ENCODE results near the gene MAP1S. TPM values are rescaled to one million over a fixed set of nuclear protein-coding genes. Genes with fewer than 3 reads are reported as not detected.

MAP1S gene
- total RNA-seq, 4 donors from 2014 or later, result 20.0 to 61.5 (median 35.1) TPM

DNA sequence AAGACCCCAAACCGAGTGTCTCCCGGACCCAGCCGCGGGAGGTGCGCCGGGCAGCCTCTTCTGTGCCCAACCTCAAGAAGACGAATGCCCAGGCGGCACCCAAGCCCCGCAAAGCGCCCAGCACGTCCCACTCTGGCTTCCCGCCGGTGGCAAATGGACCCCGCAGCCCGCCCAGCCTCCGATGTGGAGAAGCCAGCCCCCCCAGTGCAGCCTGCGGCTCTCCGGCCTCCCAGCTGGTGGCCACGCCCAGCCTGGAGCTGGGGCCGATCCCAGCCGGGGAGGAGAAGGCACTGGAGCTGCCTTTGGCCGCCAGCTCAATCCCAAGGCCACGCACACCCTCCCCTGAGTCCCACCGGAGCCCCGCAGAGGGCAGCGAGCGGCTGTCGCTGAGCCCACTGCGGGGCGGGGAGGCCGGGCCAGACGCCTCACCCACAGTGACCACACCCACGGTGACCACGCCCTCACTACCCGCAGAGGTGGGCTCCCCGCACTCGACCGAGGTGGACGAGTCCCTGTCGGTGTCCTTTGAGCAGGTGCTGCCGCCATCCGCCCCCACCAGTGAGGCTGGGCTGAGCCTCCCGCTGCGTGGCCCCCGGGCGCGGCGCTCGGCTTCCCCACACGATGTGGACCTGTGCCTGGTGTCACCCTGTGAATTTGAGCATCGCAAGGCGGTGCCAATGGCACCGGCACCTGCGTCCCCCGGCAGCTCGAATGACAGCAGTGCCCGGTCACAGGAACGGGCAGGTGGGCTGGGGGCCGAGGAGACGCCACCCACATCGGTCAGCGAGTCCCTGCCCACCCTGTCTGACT lies 7.9 kb downstream of the MAP1S start:
- TF ChIP-seq POLR2A (IDR thresholded peaks at IDR 0.05), result no peak
- TF ChIP-seq, protein P1, sequence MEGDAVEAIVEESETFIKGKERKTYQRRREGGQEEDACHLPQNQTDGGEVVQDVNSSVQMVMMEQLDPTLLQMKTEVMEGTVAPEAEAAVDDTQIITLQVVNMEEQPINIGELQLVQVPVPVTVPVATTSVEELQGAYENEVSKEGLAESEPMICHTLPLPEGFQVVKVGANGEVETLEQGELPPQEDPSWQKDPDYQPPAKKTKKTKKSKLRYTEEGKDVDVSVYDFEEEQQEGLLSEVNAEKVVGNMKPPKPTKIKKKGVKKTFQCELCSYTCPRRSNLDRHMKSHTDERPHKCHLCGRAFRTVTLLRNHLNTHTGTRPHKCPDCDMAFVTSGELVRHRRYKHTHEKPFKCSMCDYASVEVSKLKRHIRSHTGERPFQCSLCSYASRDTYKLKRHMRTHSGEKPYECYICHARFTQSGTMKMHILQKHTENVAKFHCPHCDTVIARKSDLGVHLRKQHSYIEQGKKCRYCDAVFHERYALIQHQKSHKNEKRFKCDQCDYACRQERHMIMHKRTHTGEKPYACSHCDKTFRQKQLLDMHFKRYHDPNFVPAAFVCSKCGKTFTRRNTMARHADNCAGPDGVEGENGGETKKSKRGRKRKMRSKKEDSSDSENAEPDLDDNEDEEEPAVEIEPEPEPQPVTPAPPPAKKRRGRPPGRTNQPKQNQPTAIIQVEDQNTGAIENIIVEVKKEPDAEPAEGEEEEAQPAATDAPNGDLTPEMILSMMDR (IDR thresholded peaks at IDR 0.05 in 4 of 5, conservative IDR thresholded peaks at IDR 0.05 in 1 of 5), result no peak
- in situ Hi-C loops (cut with MboI; ENCODE audit: low sequenced_read_pairs in 4 of 4), result no loop called here
- Histone ChIP-seq H3K9me3 (no peaks in the 10 kb centered on the region), H3K4me3 (no peak overlapping the region), H3K4me1 (peaks cover 0 to 3% of the 10 kb centered on the region in 2 donors), H3K36me3 (peaks cover 0 to 79% of the 10 kb centered on the region in 2 donors), H3K27ac (no peak overlapping the region), H3K27me3 (no peaks in the 10 kb centered on the region)
- ATAC-seq (no peak), DNase-seq (no peak)
- intact Hi-C loops (cut with DNase I; ENCODE audit: low total_unique reads), result no loop called here

DNA sequence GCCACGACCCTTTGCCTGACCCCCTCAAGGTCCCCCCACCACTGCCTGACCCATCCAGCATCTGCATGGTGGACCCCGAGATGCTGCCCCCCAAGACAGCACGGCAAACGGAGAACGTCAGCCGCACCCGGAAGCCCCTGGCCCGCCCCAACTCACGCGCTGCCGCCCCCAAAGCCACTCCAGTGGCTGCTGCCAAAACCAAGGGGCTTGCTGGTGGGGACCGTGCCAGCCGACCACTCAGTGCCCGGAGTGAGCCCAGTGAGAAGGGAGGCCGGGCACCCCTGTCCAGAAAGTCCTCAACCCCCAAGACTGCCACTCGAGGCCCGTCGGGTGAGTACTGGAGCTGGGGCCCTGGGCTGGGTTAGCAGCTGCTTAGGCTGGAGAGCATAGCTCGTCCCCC lies 8.6 kb downstream of the MAP1S start:
- DNase-seq, result no peak
- no peak overlapping the region for H3K4me3 ChIP-seq
- no peaks in the 10 kb centered on the region for H3K27me3 ChIP-seq
- no peak for ATAC-seq
- no peaks in the 10 kb centered on the region for H3K9me3 ChIP-seq
- in situ Hi-C loops (cut with MboI; ENCODE audit: low sequenced_read_pairs in 4 of 4) (no loop called here), intact Hi-C loops (cut with DNase I; ENCODE audit: low total_unique reads) (no loop called here)
- peaks cover 0 to 85% of the 10 kb centered on the region in 2 donors for H3K36me3 ChIP-seq
- H3K27ac ChIP-seq, result no peak overlapping the region
- TF ChIP-seq POLR2A (IDR thresholded peaks at IDR 0.05), result no peak
- TF ChIP-seq, protein P1 (IDR thresholded peaks at IDR 0.05 in 4 of 5, conservative IDR thresholded peaks at IDR 0.05 in 1 of 5), result no peak
- H3K4me1 ChIP-seq, result no peaks in the 10 kb centered on the region

DNA sequence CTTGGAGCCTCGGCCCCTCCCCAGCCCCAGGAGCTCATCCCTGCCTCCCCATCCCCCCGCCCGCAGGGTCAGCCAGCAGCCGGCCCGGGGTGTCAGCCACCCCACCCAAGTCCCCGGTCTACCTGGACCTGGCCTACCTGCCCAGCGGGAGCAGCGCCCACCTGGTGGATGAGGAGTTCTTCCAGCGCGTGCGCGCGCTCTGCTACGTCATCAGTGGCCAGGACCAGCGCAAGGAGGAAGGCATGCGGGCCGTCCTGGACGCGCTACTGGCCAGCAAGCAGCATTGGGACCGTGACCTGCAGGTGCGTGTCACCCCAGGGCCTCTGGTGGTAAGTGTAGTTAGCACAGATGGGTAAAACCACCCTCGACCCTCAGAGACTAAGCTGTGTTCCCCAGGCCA lies 13.8 kb downstream of the MAP1S start:
- H3K27me3 ChIP-seq, result no peaks in the 10 kb centered on the region
- ATAC-seq, result no peak
- TF ChIP-seq, protein P1 (IDR thresholded peaks at IDR 0.05 in 4 of 5, conservative IDR thresholded peaks at IDR 0.05 in 1 of 5), result no peak
- no peak for TF ChIP-seq POLR2A (IDR thresholded peaks at IDR 0.05)
- no peaks in the 10 kb centered on the region for H3K4me1 ChIP-seq
- peaks cover 0 to 83% of the 10 kb centered on the region in 2 donors for H3K36me3 ChIP-seq
- in situ Hi-C loops (cut with MboI; ENCODE audit: low sequenced_read_pairs in 4 of 4), result no loop called here
- intact Hi-C loops (cut with DNase I; ENCODE audit: low total_unique reads), result no loop called here
- H3K27ac ChIP-seq, result no peak overlapping the region
- H3K4me3 ChIP-seq, result no peak overlapping the region
- H3K9me3 ChIP-seq, result no peaks in the 10 kb centered on the region
- DNase-seq, result no peak

DNA sequence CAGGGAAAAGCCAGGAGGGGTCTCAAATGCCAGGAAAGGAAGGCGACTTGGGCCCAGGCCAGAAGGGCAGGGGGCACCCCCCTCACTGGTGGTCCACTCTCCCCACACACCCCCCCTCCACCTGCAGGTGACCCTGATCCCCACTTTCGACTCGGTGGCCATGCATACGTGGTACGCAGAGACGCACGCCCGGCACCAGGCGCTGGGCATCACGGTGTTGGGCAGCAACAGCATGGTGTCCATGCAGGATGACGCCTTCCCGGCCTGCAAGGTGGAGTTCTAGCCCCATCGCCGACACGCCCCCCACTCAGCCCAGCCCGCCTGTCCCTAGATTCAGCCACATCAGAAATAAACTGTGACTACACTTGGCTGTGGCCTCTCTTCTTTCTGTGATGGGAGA lies 14.9 kb downstream of the MAP1S start:
- no peak overlapping the region for H3K4me3 ChIP-seq
- no peak for TF ChIP-seq POLR2A (IDR thresholded peaks at IDR 0.05)
- TF ChIP-seq, protein P1 (IDR thresholded peaks at IDR 0.05 in 4 of 5, conservative IDR thresholded peaks at IDR 0.05 in 1 of 5), result no peak
- H3K36me3 ChIP-seq, result peaks cover 0 to 74% of the 10 kb centered on the region in 2 donors
- H3K27ac ChIP-seq, result no peak overlapping the region
- intact Hi-C loops (cut with DNase I; ENCODE audit: low total_unique reads), result no loop called here
- H3K4me1 ChIP-seq, result no peaks in the 10 kb centered on the region
- H3K9me3 ChIP-seq, result no peaks in the 10 kb centered on the region
- H3K27me3 ChIP-seq, result no peaks in the 10 kb centered on the region
- no peak for ATAC-seq
- in situ Hi-C loops (cut with MboI; ENCODE audit: low sequenced_read_pairs in 4 of 4), result no loop called here
- no peak for DNase-seq

Measured in gastrocnemius medialis (tissue), 4 donors.